ENCODE results near the gene GPA33.

The GPA33 gene, protein sequence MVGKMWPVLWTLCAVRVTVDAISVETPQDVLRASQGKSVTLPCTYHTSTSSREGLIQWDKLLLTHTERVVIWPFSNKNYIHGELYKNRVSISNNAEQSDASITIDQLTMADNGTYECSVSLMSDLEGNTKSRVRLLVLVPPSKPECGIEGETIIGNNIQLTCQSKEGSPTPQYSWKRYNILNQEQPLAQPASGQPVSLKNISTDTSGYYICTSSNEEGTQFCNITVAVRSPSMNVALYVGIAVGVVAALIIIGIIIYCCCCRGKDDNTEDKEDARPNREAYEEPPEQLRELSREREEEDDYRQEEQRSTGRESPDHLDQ

GRCh38 chr1:167090314-167090942 is at the start of gene GPA33:
Gene GPA33 (minus strand): TSS chr1:167090377. CDS start chr1:167090287, 90 bp downstream.
- DNase-seq (ENCODE audit: low read depth): no peak

DNA sequence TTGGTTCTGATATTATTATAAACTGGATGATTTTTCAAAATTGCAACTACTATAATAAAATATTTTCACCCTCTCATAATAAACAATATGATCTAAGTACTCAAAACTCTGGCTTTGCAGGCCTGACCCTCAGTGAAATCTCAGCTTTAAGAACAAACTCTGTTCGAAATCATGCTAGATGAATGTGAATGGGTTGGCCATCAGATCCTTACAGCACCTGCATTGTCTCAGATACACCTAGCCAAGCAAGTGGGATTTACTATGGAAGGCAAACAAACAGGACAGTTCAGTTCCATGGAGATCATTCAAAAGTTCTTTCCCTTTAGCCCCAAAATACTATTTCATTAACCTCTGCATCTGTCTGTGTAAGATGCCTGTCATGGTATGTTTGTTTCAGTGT is 48.5 kb upstream of the GPA33 start:
- no peak for DNase-seq (ENCODE audit: low read depth)

- DNase-seq (ENCODE audit: low read depth): no peak
These were observed 47.8 kb upstream of the GPA33 start for GRCh38 chr1:167137793-167138510.

GRCh38 chr1:167137332-167137781 is 47.2 kb upstream of the GPA33 start:
- DNase-seq (ENCODE audit: low read depth): no peak

GRCh38 chr1:167136806-167137205 is 46.6 kb upstream of the GPA33 start:
- no peak for DNase-seq (ENCODE audit: low read depth)

DNA sequence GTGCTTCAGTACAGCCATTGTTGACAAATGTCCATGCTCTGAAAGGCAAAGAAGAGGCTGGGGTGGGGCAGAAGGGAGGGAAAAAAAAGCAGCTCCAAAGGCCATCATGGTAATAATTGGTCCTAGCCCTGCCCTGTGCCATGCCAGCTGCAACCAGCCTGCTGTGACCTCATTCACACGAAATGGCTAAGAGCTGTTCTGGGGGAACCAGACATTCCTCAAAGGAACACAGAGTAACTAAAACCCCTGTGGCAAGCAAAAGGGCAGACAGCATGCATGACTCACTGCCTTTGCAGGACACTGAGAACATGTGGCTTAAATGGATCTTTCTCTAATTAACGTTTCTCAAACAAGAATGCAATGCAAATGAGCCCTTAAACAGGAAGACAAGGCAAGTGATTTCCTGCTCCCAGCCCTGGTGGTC is 46.0 kb upstream of the GPA33 start:
- DNase-seq (ENCODE audit: low read depth): no peak

DNA sequence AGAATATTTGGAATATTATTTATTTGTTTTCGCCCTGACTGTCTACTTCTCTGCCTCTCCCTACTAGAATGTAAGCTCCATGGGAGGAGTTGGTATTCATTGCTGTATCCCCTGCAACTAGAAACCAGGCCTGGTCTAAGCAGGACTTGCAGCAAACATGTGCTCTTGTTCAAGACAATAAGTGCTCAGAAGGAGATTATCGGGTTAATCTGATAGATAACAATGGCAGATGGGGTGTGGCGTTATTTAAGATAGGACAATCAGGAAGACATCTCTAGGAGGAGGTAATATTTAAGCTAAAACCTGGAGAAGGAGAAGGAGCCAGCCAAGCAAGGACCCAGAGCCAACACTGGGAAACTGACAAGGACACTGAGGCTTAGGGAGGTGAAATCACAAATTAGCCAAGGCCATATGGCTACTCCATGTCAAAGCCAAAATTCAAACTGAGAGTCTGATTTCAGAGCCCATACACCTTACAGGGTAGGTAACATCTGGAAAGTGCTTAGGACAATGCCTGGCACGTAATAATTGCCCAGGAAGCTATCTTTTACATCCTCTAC is 45.2 kb upstream of the GPA33 start:
- DNase-seq (ENCODE audit: low read depth): no peak

GRCh38 chr1:167132301-167133010 is 42.3 kb upstream of the GPA33 start:
- DNase-seq (ENCODE audit: low read depth): no peak

DNA sequence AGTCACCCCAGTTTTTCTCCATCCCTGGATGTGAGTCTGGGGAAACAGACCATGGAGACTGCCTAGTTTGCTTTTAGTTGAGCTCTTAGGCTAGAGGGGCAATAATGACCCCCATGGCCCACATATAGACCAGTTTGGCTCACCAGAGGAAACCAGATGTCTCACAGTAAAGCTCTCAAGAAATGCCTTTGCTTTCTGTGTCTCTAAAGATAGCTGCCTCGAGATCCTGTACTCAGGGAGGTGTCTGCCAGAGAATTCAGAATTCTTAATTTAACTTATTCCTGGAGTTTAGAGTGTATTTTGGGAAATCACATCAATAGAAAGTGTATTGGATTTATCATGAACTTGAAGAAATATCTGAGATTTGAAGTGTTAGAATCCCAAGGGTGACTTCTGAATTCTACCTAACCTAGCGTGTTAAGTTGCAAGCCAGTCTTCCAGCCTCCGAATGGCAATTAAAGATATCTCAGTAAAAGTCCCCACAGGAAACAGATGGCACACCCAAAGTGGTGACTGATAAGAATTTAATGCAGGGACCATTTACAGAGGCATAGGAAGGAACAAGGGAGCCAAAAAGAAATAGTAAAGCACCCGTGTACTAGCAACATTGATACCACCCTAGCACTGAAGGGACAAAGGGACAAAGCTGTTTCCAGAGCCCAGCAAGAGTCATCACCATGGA is 40.8 kb upstream of the GPA33 start:
- DNase-seq (ENCODE audit: low read depth): no peak

GRCh38 chr1:167128261-167129227 is 38.4 kb upstream of the GPA33 start:
- no peak for DNase-seq (ENCODE audit: low read depth)

GRCh38 chr1:167127661-167128060 is 37.5 kb upstream of the GPA33 start:
- no peak for DNase-seq (ENCODE audit: low read depth)

DNA sequence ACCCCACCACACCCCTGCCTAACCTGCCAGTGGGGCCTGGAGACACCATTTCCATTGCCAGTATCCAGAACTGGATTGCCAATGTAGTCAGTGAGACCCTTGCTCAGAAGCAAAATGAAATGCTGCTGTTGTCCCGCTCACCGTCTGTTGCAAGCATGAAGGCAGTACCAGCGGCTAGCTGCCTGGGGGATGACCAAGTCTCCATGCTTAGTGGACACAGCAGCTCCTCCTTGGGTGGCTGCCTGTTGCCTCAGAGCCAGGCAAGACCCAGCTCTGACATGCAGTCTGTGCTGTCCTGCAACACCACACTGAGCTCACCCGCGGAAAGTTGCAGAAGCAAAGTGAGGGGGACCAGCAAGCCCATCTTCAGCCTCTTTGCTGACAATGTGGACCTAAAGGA is 37.1 kb upstream of the GPA33 start:
- DNase-seq (ENCODE audit: low read depth): no peak

DNA sequence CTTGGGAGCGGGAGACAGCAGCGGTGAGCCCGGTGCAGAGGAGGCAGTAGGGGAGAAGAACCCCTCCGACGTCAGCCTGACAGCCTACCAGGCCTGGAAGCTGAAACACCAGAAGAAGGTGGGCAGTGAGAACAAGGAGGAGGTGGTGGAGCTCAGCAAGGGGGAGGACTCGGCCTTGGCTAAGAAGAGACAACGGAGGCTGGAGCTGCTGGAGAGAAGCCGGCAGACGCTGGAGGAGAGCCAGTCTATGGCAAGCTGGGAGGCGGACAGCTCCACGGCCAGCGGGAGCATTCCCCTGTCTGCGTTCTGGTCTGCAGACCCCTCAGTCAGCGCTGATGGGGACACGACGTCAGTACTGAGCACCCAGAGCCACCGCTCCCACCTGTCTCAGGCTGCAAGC is 36.6 kb upstream of the GPA33 start:
- no peak for DNase-seq (ENCODE audit: low read depth)

DNA sequence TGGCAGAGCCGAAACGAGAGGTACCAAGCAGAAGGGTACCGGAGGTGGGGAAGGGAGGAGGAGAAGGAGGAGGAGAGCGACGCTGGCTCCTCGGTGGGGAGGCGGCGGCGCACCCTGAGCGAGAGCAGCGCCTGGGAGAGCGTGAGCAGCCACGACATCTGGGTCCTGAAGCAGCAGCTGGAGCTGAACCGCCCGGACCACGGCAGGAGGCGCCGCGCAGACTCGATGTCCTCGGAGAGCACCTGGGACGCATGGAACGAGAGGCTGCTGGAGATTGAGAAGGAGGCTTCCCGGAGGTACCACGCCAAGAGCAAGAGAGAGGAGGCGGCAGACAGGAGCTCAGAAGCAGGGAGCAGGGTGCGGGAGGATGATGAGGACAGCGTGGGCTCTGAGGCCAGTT is 36.1 kb upstream of the GPA33 start:
- no peak for DNase-seq (ENCODE audit: low read depth)

DNA sequence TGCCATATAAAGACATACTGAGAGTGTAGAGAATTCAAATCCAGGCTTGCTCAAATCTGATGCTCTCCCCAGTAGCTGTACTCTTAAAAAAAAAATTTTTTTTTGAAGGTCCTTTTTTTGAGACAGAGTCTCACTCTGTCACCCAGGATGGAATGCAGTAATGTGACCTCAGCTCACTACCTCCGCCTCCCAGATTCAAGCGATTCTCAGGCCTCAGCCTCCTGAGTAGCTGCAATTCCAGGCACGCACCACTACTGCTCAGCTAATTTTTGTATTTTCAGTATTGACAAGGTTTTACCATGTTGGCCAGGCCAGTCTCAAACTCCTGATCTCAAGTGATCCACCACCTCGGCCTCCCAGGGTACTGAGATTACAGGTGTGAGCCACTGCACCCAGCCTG is 32.4 kb upstream of the GPA33 start:
- DNase-seq (ENCODE audit: low read depth): no peak

DNA sequence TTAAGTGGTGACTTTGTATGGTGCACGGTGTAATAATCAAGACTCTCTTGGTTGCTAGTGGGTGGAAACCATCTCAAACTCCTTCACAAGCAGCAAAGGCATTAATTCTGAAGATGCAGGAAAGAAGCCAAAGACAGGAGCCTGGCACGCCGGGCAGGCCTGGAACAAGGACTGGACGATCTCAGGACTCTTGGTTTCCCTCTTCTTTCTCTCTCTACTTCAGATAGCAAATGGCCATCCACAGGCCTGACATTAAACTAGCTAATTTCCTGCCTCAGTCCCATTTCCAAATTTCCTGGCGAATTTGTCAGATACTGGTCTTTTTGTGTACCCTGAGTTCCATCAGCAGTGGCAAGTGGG is 31.9 kb upstream of the GPA33 start:
- DNase-seq (ENCODE audit: low read depth): no peak

DNA sequence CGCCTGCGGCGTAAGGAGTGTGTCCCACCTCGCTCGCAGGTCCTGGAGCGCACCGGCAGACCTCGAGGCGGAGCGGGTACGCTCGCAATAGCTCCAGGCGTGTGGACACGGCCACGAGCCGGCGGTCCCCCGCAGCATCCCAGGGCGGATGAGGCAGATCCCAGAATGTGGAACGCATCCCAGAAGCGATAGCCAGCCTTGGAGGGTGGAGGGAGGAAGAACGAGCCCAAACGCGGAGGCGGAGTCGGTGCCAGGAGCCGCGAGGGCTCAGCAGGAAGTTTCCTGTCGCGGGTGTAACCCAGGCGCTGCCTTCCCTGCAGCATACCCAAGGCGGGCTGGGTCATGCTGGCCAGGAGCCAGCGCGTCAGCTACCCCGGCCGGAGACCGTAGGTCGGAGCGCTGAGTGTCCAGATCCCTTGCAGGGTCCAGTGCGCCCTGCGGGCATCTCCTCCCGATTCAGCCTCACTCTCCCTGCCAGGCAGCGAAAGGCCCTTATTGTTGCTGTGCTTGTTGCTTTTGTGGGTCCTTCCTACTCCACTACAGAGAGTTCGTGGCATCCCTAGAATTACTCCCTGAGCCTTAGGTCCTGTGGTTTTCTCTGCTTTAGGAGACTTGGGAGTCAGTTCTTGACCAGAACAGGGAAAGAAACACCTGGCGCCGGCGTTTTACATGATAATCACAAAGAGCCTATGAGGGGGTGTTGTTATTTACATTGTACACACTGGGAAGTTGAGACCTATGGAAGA is 31.4 kb upstream of the GPA33 start:
- no peak for DNase-seq (ENCODE audit: low read depth)

GRCh38 chr1:167120899-167121298 is 30.7 kb upstream of the GPA33 start:
- DNase-seq (ENCODE audit: low read depth): no peak

DNA sequence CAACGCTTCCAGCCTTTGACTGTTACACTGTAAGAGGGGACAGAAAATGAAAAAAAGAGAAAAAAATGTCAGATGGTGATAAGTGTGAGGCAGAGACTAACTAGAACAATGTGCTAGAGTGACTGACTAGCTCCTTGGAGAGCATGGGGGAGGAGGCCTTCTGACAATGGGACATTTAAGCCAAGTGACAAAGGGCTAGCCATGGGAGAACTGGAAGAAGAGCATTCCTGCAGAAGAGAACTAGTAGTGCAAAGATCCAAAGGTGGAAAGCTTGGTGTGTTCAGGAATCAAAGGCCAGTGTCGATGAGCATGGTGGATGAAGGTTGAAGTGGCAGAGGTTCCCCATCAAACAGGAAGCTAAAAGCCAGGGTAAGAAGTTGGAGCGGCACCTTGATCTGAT is 29.5 kb upstream of the GPA33 start:
- DNase-seq (ENCODE audit: low read depth): no peak

GRCh38 chr1:167118188-167118587 is 28.0 kb upstream of the GPA33 start:
- no peak for DNase-seq (ENCODE audit: low read depth)

All from activated T-cell treated with anti-CD3 and anti-CD28 coated beads for 48 hours (primary cell).